ENCODE data around the gene APC. TPM values are rescaled to one million over a fixed set of nuclear protein-coding genes. Genes with fewer than 3 reads are reported as not detected.

The APC gene
- total RNA-seq, 1 experiment from 2014 or later: 33.7 TPM

GRCh38 chr5:112710896-112711295 lies 26.8 kb upstream of the APC start:
- no peak overlapping the region for H3K4me3 ChIP-seq (ENCODE audit: low read depth in 2 of 2, low read length in 2 of 2)
- H3K27ac ChIP-seq (ENCODE audit: low read length): no peak overlapping the region
- H3K4me1 ChIP-seq (ENCODE audit: control insufficient read depth, insufficient read depth, low read length): peaks cover 21% of the 10 kb centered on the region
- ChIA-PET POLR2A (no interaction called here), CTCF (interaction anchor here (0.6 kb wide), 1 partner anchor 552 kb away, joined by 3 read pairs; no protein-coding TSS in a partner anchor)
- H3K9me3 ChIP-seq (ENCODE audit: control insufficient read depth, insufficient read depth, low read depth, low read length): no peaks in the 10 kb centered on the region
- no peaks in the 10 kb centered on the region; the same call in 1 of the 2 replicates for H3K36me3 ChIP-seq (ENCODE audit: control insufficient read depth, insufficient read depth, low read length)
- ATAC-seq (no peak), DNase-seq (ENCODE audit: low read depth, low spot score) (no peak)
- no peak for TF ChIP-seq REST (IDR thresholded peaks at IDR 0.05; ENCODE audit: insufficient read depth in 1 of 2, low read depth in 2 of 2, low read length in 1 of 2)
- no peak for TF ChIP-seq POLR2AphosphoS5 (IDR thresholded peaks at IDR 0.05; ENCODE audit: low read depth, low read length)
- TF ChIP-seq CTCF (IDR thresholded peaks at IDR 0.05): no peak; the same call in 1 of the 2 replicates
- TF ChIP-seq SIN3A (IDR thresholded peaks at IDR 0.05; ENCODE audit: borderline replicate concordance, insufficient read depth, low read depth, low read length): no peak
- no peak for TF ChIP-seq TCF7L2 (IDR thresholded peaks at IDR 0.05; ENCODE audit: low read depth, low read length)
- in situ Hi-C loops (cut with HindIII; ENCODE audit: low pct_unique_long_range_greater_than_20kb, low sequenced_read_pairs) (no loop called here), intact Hi-C loops (cut with micrococcal nuclease; ENCODE audit: unreplicated experiment) (no loop called here)
- no peaks in the 10 kb centered on the region for H3K27me3 ChIP-seq (ENCODE audit: control insufficient read depth, insufficient read depth, low read length)
- BruUV-seq (replicated peaks): no TSS peak

- TF ChIP-seq REST (IDR thresholded peaks at IDR 0.05; ENCODE audit: insufficient read depth in 1 of 2, low read depth in 2 of 2, low read length in 1 of 2) (no peak), TCF7L2 (IDR thresholded peaks at IDR 0.05; ENCODE audit: low read depth, low read length) (no peak), POLR2AphosphoS5 (IDR thresholded peaks at IDR 0.05; ENCODE audit: low read depth, low read length) (no peak), CTCF (IDR thresholded peaks at IDR 0.05) (no peak), SIN3A (IDR thresholded peaks at IDR 0.05; ENCODE audit: borderline replicate concordance, insufficient read depth, low read depth, low read length) (no peak)
- CTCF ChIA-PET: no interaction called here
- in situ Hi-C loops (cut with HindIII; ENCODE audit: low pct_unique_long_range_greater_than_20kb, low sequenced_read_pairs) (no loop called here), intact Hi-C loops (cut with micrococcal nuclease; ENCODE audit: unreplicated experiment) (no loop called here)
- POLR2A ChIA-PET: no interaction called here
- Histone ChIP-seq H3K4me1 (ENCODE audit: control insufficient read depth, insufficient read depth, low read length) (peaks cover 21% of the 10 kb centered on the region), H3K9me3 (ENCODE audit: control insufficient read depth, insufficient read depth, low read depth, low read length) (no peaks in the 10 kb centered on the region), H3K27me3 (ENCODE audit: control insufficient read depth, insufficient read depth, low read length) (no peaks in the 10 kb centered on the region), H3K36me3 (ENCODE audit: control insufficient read depth, insufficient read depth, low read length) (no peaks in the 10 kb centered on the region; the same call in 1 of the 2 replicates), H3K4me3 (ENCODE audit: low read depth in 2 of 2, low read length in 2 of 2) (no peak overlapping the region), H3K27ac (ENCODE audit: low read length) (no peak overlapping the region)
- ATAC-seq (no peak), DNase-seq (ENCODE audit: low read depth, low spot score) (no peak)
- no TSS peak for BruUV-seq (replicated peaks)
Observed at GRCh38 chr5:112711436-112711835, 26.2 kb upstream of the APC start.
